H9 (cell line): Measurements from ENCODE around the gene GATA2. TPM values are rescaled to one million over a fixed set of nuclear protein-coding genes. Genes with fewer than 3 reads are reported as not detected.

Source experiments
- DNase-seq: peaks from one replicate; pipeline ENCODE4 v3.0.0-alpha.2; 2017
- H2AFZ ChIP-seq: one replicate; pipeline ENCODE4 v1.6.1; 2013; ENCODE audit warnings: mild to moderate bottlenecking, low read length, control low read depth, moderate library complexity
- H2AK5ac ChIP-seq: 2 replicates; pipeline ENCODE4 v1.6.1; 2013; ENCODE audit warnings: low read length, control low read depth, mixed read lengths; ENCODE audit not compliant: insufficient read length
- H2BK120ac ChIP-seq: one replicate; pipeline ENCODE4 v1.6.1; 2013; ENCODE audit warnings: low read depth, mild to moderate bottlenecking, low read length, control low read depth, inconsistent platforms; ENCODE audit not compliant: poor library complexity, severe bottlenecking
- H2BK12ac ChIP-seq: 2 replicates; pipeline ENCODE4 v1.6.1; 2013; ENCODE audit warnings: low read length, control low read depth, mixed read lengths, low read depth; ENCODE audit not compliant: insufficient read length
- H2BK15ac ChIP-seq: 2 replicates; pipeline ENCODE4 v1.6.1; 2013; ENCODE audit warnings: low read depth, low read length, control low read depth
- H2BK20ac ChIP-seq: one replicate; pipeline ENCODE4 v1.6.1; 2013; ENCODE audit warnings: low read depth, mild to moderate bottlenecking, low read length, control low read depth, inconsistent platforms; ENCODE audit not compliant: poor library complexity, severe bottlenecking
- H2BK5ac ChIP-seq: 2 replicates; pipeline ENCODE4 v1.6.1; 2013; ENCODE audit warnings: low read length, control low read depth, mixed read lengths; ENCODE audit not compliant: insufficient read length
- H3K14ac ChIP-seq: 2 replicates; pipeline ENCODE4 v1.6.1; 2013; ENCODE audit warnings: low read length, control low read depth; ENCODE audit not compliant: insufficient read depth
- H3K18ac ChIP-seq: 2 replicates; pipeline ENCODE4 v1.6.1; 2013; ENCODE audit warnings: low read depth, mild to moderate bottlenecking, mixed read lengths, low read length, control low read depth; ENCODE audit not compliant: insufficient read length
- H3K23ac ChIP-seq: 2 replicates; pipeline ENCODE4 v1.6.1; 2013; ENCODE audit warnings: low read length, control low read depth, mixed read lengths, low read depth; ENCODE audit not compliant: insufficient read length
- H3K23me2 ChIP-seq: 2 replicates; pipeline ENCODE4 v1.6.1; 2013; ENCODE audit warnings: low read depth, mild to moderate bottlenecking, mixed read lengths, low read length, control low read depth; ENCODE audit not compliant: insufficient read length, poor library complexity, severe bottlenecking
- H3K27ac ChIP-seq: 2 replicates; pipeline ENCODE4 v1.5.1; 2013; ENCODE audit warnings: low read length, control low read depth, mixed read lengths, low read depth; ENCODE audit not compliant: insufficient read length
- H3K27me3 ChIP-seq: 2 replicates; pipeline ENCODE4 v1.6.1; 2013; ENCODE audit warnings: low read length, control low read depth, inconsistent platforms; ENCODE audit not compliant: insufficient read depth
- H3K4ac ChIP-seq: 2 replicates; pipeline ENCODE4 v1.6.1; 2013; ENCODE audit warnings: low read depth, mild to moderate bottlenecking, control low read depth, inconsistent platforms, low read length, moderate library complexity
- H3K4me1 ChIP-seq: 2 replicates; pipeline ENCODE4 v1.6.1; 2013; ENCODE audit warnings: low read length, control low read depth, inconsistent platforms; ENCODE audit not compliant: insufficient read depth
- H3K4me2 ChIP-seq: 2 replicates; pipeline ENCODE4 v1.6.1; 2013; ENCODE audit warnings: low read length, control low read depth, mixed read lengths; ENCODE audit not compliant: insufficient read length, insufficient read depth
- H3K56ac ChIP-seq: 2 replicates; pipeline ENCODE4 v1.6.1; 2013; ENCODE audit warnings: low read depth, mild to moderate bottlenecking, mixed read lengths, low read length, control low read depth; ENCODE audit not compliant: insufficient read length
- H3K79me1 ChIP-seq: 2 replicates; pipeline ENCODE4 v1.6.1; 2013; ENCODE audit warnings: low read depth, mild to moderate bottlenecking, moderate library complexity, low read length, control low read depth, inconsistent platforms; ENCODE audit not compliant: insufficient read depth, poor library complexity, severe bottlenecking
- H3K79me2 ChIP-seq: 2 replicates; pipeline ENCODE4 v1.6.1; 2013; ENCODE audit warnings: low read length, control low read depth, inconsistent platforms; ENCODE audit not compliant: insufficient read depth
- H3K9ac ChIP-seq: 2 replicates; pipeline ENCODE4 v1.6.1; 2013; ENCODE audit warnings: low read length, control low read depth, mixed read lengths; ENCODE audit not compliant: insufficient read length; ENCODE audit errors: extremely low read depth
- H3K9me3 ChIP-seq: one replicate; pipeline ENCODE4 v1.6.1; 2013; ENCODE audit warnings: low read depth, low read length, inconsistent platforms; ENCODE audit not compliant: control insufficient read depth
- H3T11ph ChIP-seq: one replicate; pipeline ENCODE4 v1.6.1; 2013; ENCODE audit warnings: mild to moderate bottlenecking, low read length, control low read depth, inconsistent platforms
- H4K20me1 ChIP-seq: one replicate; pipeline ENCODE4 v1.6.1; 2013; ENCODE audit not compliant: control insufficient read depth, insufficient read length, insufficient read depth
- H4K5ac ChIP-seq: 2 replicates; pipeline ENCODE4 v1.6.1; 2013; ENCODE audit warnings: low read depth, mild to moderate bottlenecking, mixed read lengths, low read length, control low read depth; ENCODE audit not compliant: insufficient read length
- H4K8ac ChIP-seq: replicated peaks from 2 replicates; pipeline ENCODE4 v1.6.1; 2013; ENCODE audit warnings: low read length, control low read depth, mixed read lengths, low read depth; ENCODE audit not compliant: insufficient read length
- H4K91ac ChIP-seq: 2 replicates; pipeline ENCODE4 v1.6.1; 2013; ENCODE audit warnings: low read depth, mild to moderate bottlenecking, moderate library complexity, mixed read lengths, low read length, control low read depth; ENCODE audit not compliant: insufficient read length
- H3K27ac Mint-ChIP-seq, 3 experiments: 2 replicates in 2 of 3; 3 replicates in 1 of 3; pipeline ENCODE4 v1.8.0; 2020 to 2021; ENCODE audit warnings: mixed read lengths in 3 of 3, mild to moderate bottlenecking in 1 of 3, moderate library complexity in 1 of 3
- H3K27me3 Mint-ChIP-seq: 2 replicates; pipeline ENCODE4 v1.8.0; 2021; ENCODE audit warnings: low read depth, mild to moderate bottlenecking, moderate library complexity, mixed read lengths
- H3K36me3 Mint-ChIP-seq, 3 experiments: 2 replicates in 2 of 3; 3 replicates in 1 of 3; pipeline ENCODE4 v1.8.0; 2020 to 2021; ENCODE audit warnings: low read depth in 3 of 3, mixed read lengths in 3 of 3; ENCODE audit not compliant: insufficient read depth in 1 of 3
- H3K4me1 Mint-ChIP-seq, 2 experiments: 2 replicates each; pipeline ENCODE4 v1.8.0; 2020; ENCODE audit warnings: mixed read lengths in 2 of 2
- H3K4me3 Mint-ChIP-seq, 2 experiments: 2 replicates in 1 of 2; 3 replicates in 1 of 2; pipeline ENCODE4 v1.8.0; 2020 to 2021; ENCODE audit warnings: mild to moderate bottlenecking in 2 of 2, mixed read lengths in 2 of 2, moderate library complexity in 1 of 2
- H3K9me3 Mint-ChIP-seq, 2 experiments: 2 replicates in 1 of 2; 3 replicates in 1 of 2; pipeline ENCODE4 v1.8.0; 2020; ENCODE audit warnings: mild to moderate bottlenecking in 2 of 2, mixed read lengths in 2 of 2, moderate library complexity in 1 of 2
- WGBS: extraction: QIAGEN DNeasy Blood & Tissue Kit; methylation state at CpG from one replicate; pipeline ENCODE4 v1.1.7; 2013; ENCODE audit warnings: missing lambda C conversion rate, low lambda C conversion rate, mixed read lengths; ENCODE audit not compliant: insufficient read length; ENCODE audit errors: extremely low coverage; 5-methylcytosine and 5-hydroxymethylcytosine counted together
- total RNA-seq: library from RNA; stranded (reverse); gene quantifications from 2 replicates; pipeline ENCODE4 v1.2.1, GENCODE V29; 2021
- TF ChIP-seq, protein P1 (sequence below): fragments of 200-600 bp; sonication (generic); conservative IDR thresholded peaks from 3 replicates; pipeline ENCODE4 v1.8.0; 2021; ENCODE audit warnings: antibody characterized with exemption, mild to moderate bottlenecking

The GATA2 gene
- total RNA-seq, 1 experiment from 2014 or later: 1.9 TPM

GRCh38 chr3:128478576-128479506 is 14.2 kb downstream of the GATA2 start:
- H3K27ac ChIP-seq: no peak overlapping the region
- H3K4me2 ChIP-seq: no peak overlapping the region
- H2BK120ac ChIP-seq: no peak overlapping the region
- H3K56ac ChIP-seq: no peak overlapping the region
- H3K9ac ChIP-seq: no peak overlapping the region
- no peak overlapping the region for H4K91ac ChIP-seq
- no peak overlapping the region for H2AFZ ChIP-seq
- no peak overlapping the region for H2BK20ac ChIP-seq
- Mint-ChIP-seq H3K36me3 (peaks cover 0 to 6% (median 0%) of the 10 kb centered on the region in 3 experiments; a peak in 3 of 7 replicates), H3K27ac (no peak overlapping the region), H3K27me3 (peaks cover 100% of the 10 kb centered on the region), H3K4me3 (no peak overlapping the region), H3K4me1 (peaks cover 33 to 57% of the 10 kb centered on the region in 2 experiments), H3K9me3 (peaks cover 0 to under 1% of the 10 kb centered on the region in 2 experiments; a peak in 1 of 5 replicates)
- no peaks in the 10 kb centered on the region for H3K4me1 ChIP-seq
- no CpG with 5 or more reads among the region's 11 CpGs for WGBS
- no peak for DNase-seq
- no peak overlapping the region for H3K4ac ChIP-seq
- H3K23ac ChIP-seq: no peak overlapping the region
- no peak overlapping the region for H3K14ac ChIP-seq
- H4K5ac ChIP-seq: no peak overlapping the region
- no peaks in the 10 kb centered on the region for H3K79me2 ChIP-seq
- no peak overlapping the region for H2BK12ac ChIP-seq
- H3K27me3 ChIP-seq: peaks cover 73% of the 10 kb centered on the region
- H3K18ac ChIP-seq: no peak overlapping the region
- H4K8ac ChIP-seq: no peak overlapping the region
- TF ChIP-seq, protein P1, sequence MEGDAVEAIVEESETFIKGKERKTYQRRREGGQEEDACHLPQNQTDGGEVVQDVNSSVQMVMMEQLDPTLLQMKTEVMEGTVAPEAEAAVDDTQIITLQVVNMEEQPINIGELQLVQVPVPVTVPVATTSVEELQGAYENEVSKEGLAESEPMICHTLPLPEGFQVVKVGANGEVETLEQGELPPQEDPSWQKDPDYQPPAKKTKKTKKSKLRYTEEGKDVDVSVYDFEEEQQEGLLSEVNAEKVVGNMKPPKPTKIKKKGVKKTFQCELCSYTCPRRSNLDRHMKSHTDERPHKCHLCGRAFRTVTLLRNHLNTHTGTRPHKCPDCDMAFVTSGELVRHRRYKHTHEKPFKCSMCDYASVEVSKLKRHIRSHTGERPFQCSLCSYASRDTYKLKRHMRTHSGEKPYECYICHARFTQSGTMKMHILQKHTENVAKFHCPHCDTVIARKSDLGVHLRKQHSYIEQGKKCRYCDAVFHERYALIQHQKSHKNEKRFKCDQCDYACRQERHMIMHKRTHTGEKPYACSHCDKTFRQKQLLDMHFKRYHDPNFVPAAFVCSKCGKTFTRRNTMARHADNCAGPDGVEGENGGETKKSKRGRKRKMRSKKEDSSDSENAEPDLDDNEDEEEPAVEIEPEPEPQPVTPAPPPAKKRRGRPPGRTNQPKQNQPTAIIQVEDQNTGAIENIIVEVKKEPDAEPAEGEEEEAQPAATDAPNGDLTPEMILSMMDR: no peak
- no peak overlapping the region for H2AK5ac ChIP-seq
- no peaks in the 10 kb centered on the region for H3K9me3 ChIP-seq
- no peak overlapping the region for H2BK5ac ChIP-seq
- no peak overlapping the region for H2BK15ac ChIP-seq
- no peaks in the 10 kb centered on the region for H3K79me1 ChIP-seq
- peaks cover 3% of the 10 kb centered on the region for H3K23me2 ChIP-seq
- H4K20me1 ChIP-seq: peaks cover under 1% of the 10 kb centered on the region
- no peak overlapping the region for H3T11ph ChIP-seq
